Choroid plexus epithelial cell (primary cell): Measurements from ENCODE around the gene KMO.

Source experiments
- DNase-seq: peaks from one replicate; pipeline ENCODE4 v3.0.0-alpha.2; 2010; ENCODE audit warnings: low read depth
- H3K4me3 ChIP-seq: 2 replicates; pipeline ENCODE4 v1.5.1; 2011; ENCODE audit warnings: low read depth, mild to moderate bottlenecking, control low read depth, low read length, moderate library complexity
- CTCF ChIP-seq: conservative IDR thresholded peaks from 2 replicates; pipeline ENCODE4 v1.5.1; 2011; ENCODE audit warnings: low read depth, mild to moderate bottlenecking, control low read depth, inconsistent platforms, low read length, moderate library complexity

The KMO gene

DNA sequence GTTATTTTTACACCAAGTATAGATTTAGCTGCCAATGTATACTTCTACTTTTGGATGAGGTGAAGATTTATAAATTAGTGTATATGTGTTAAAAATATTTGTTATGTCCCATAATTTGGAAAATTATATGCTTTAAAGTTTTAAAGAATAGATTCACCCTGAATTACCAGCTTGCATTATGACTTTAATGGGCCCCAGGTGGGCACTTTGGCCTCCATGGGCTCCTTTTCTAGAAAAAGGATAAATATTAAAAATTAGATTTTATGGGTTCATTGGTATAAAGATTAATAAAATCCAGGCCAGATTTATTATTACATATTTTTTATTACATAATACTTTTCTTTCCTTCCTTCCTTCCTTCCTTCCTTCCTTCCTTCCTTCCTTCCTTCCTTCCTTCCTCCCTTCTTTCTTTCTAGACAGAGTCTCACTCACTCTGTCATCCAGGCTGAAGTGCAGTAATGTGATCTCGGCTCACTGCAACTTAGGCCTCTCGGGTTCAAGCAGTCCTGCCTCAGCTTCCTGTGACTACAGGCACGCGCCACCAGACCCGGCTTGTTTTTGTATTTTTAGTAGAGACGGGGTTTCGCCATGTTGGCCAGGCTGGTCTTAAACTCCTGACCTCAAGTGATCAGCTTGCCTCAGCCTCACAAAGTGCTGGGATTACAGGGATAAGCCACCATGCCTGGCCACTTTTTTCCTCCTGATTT lies 21.9 kb downstream of the KMO start:
- no peak for DNase-seq
- no peak for TF ChIP-seq CTCF
- H3K4me3 ChIP-seq: no peak overlapping the region

DNA sequence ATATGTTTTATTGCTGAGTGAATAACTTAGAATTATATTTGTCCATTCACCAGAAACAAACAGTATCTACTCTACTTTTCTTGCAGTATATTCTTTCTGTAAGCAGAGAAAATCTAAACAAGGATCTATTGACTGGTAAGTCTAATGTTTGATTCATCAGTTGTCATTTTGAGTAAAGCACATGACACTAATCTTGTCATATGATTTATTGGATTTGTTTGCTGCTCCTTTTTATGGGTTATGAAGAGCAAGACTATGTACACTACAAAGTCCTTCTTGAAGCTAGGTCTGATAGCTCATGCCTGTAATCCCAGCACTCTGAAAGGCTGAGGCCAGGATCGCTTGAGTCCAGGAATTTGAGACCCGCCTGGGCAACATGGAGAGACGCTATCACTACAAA lies 23.3 kb downstream of the KMO start:
- no peak for DNase-seq
- TF ChIP-seq CTCF: no peak
- no peak overlapping the region for H3K4me3 ChIP-seq

DNA sequence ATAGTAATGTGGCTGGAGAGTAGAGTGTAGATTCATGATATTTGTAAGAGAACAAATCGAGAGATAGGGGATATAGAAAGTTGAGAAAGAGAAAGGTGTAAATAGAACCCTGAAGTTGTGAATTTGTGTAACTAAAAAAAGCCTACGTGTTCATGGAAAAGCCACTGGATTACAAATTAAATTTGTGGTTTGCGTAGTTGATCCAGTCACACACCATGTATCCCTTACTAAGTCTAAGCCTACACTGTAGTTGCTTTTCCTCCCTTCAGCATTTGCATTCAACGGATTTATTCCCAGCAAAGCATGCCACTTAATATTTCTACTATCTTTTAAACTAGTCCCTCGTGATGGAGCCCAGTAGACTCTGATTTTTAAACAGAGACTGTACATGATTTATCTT lies 24.9 kb downstream of the KMO start:
- H3K4me3 ChIP-seq: no peak overlapping the region
- TF ChIP-seq CTCF: no peak
- DNase-seq: no peak

GRCh38 chr1:241557551-241558193 lies 25.5 kb downstream of the KMO start:
- TF ChIP-seq CTCF: no peak
- no peak for DNase-seq
- no peak overlapping the region for H3K4me3 ChIP-seq

DNA sequence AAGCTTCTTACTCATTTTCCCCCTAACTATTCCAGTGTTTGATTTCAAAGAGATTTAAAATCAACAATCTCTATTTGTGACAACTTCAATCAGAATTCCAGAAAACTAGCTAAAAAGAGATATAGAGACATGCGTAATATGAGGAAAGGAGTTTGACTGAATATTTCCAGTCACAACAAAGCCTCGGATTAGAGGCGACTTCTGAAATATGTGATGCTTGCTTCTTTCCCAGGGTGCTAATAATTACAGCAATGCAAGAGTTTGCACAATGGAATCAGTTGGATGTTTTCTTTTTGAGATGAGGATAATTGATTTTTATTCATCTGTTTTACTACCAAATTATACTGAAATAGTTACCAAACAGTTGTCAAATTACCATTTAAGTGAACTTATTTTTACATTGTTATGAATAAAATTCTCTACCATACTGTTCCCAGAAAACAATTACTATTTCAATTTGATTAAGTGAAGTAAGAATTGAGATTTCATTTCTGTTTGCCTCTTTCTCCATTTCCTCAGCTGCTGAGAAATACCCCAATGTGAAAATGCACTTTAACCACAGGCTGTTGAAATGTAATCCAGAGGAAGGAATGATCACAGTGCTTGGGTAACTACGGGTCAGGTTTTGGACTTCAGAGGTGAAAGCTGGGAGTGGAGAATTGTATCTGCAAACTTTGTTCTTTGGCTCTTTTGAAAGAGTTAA lies 28.1 kb downstream of the KMO start:
- H3K4me3 ChIP-seq: no peak overlapping the region
- peak; percentile 9 for DNase-seq
- TF ChIP-seq CTCF: no peak

DNA sequence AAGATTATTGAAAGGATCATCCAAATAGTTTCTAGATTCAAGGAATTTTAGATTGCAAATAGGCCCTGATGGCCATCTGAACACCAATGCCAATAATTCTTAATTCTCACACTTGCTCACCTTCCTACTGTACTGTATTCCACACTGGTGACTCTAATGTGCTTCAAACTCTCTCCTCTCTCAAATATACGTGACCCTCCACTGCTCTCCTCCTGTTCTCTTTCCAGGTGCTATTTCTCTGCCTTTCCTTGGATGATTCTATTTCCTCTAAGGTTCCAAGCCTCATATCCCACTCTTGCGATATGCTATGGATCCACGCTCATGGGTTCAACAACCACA lies 28.6 kb downstream of the KMO start:
- DNase-seq: no peak
- TF ChIP-seq CTCF: no peak
- no peak overlapping the region for H3K4me3 ChIP-seq

- no peak overlapping the region for H3K4me3 ChIP-seq
- no peak for TF ChIP-seq CTCF
- no peak for DNase-seq
Measured at GRCh38 chr1:241569848-241570247, 37.7 kb downstream of the KMO start.
